ENCODE results near the gene COG5. TPM values are rescaled to one million over a fixed set of nuclear protein-coding genes. Genes with fewer than 3 reads are reported as not detected.

Gene COG5
- total and polyA plus RNA-seq, 9 of the 15 experiments (the other 6 are each of a cell fraction or from before 2014, with no cell fraction given) = 15.3 to 75.1 (median 56.4) TPM

GRCh38 chr7:107234436-107234835 lies 329.3 kb downstream of the COG5 start (continued):
- no peak for TF ChIP-seq FOXM1 (IDR thresholded peaks at IDR 0.05; ENCODE audit: low read depth)
- no peak for TF ChIP-seq FOXM1 (CRISPR knock-in tag; IDR thresholded peaks at IDR 0.05; ENCODE audit: low read depth)
- no peak for TF ChIP-seq MTA2 (IDR thresholded peaks at IDR 0.05; ENCODE audit: low read depth)

GRCh38 chr7:107233981-107234380 lies 329.7 kb downstream of the COG5 start:
- no peak overlapping the region for H3K27ac ChIP-seq (ENCODE audit: extremely low read depth, low read depth, low read length)
- H3K4me1 ChIP-seq (replicated peaks in 1 of 2; ENCODE audit: control insufficient read depth in 2 of 2, insufficient read depth in 2 of 2, low read length in 2 of 2) = no peaks in the 10 kb centered on the region; a peak in 2 of 5 replicates
- H3K9me3 ChIP-seq (replicated peaks; ENCODE audit: control insufficient read depth, insufficient read depth, low read depth, low read length) = no peaks in the 10 kb centered on the region
- ChIA-PET POLR2A (no interaction called here), CTCF (ENCODE audit: low intra/inter-chr PET ratio) (interaction anchor here (0.6 kb wide), 1 partner anchor 491 kb away, joined by 3 read pairs; no protein-coding TSS in a partner anchor)
- no peaks in the 10 kb centered on the region for H3K79me2 ChIP-seq (ENCODE audit: control insufficient read depth, insufficient read depth, low read length)
- no peak for FAIRE-seq
- intact Hi-C loops (cut with micrococcal nuclease) (no loop called here), in situ Hi-C loops (cut with MboI) (no loop called here)
- H3K9me1 ChIP-seq (ENCODE audit: control insufficient read depth, insufficient read depth, low read length) = no peaks in the 10 kb centered on the region
- no peaks in the 10 kb centered on the region for H4K20me1 ChIP-seq (replicated peaks; ENCODE audit: control insufficient read depth, insufficient read depth, low read length)
- H3K9ac ChIP-seq (ENCODE audit: insufficient read depth in 1 of 2, low read depth in 2 of 2, low read length in 2 of 2) = no peak overlapping the region
- no peak overlapping the region for H3K4me2 ChIP-seq (ENCODE audit: insufficient read depth, low read length)
- no peak overlapping the region for H3K4me3 ChIP-seq
- H2AFZ ChIP-seq (ENCODE audit: low read depth, low read length) = no peak overlapping the region
- WGBS (ENCODE audit: insufficient coverage, low coverage, missing lambda C conversion rate) = 92% methylated on average over 1 of the region's 1 CpG
- no TSS peak for BruUV-seq (replicated peaks)
- ATAC-seq = peak; percentile 18; the same call in 1 of the 3 replicates
- DNase-seq (ENCODE audit: extremely low read depth in 1 of 4, low spot score in 3 of 4) = no peak
- H3K27me3 ChIP-seq (ENCODE audit: control insufficient read depth in 2 of 2, insufficient read depth in 2 of 2, low read length in 2 of 2) = no peaks in the 10 kb centered on the region
- peaks cover 9% of the 10 kb centered on the region; the same call in 1 of the 3 replicates for H3K36me3 ChIP-seq (ENCODE audit: control insufficient read depth, insufficient read depth, low read length)
- TF ChIP-seq ZBTB34 (CRISPR knock-in tag; IDR thresholded peaks at IDR 0.05) = no peak
- no peak for TF ChIP-seq PHB2 (IDR thresholded peaks at IDR 0.05; ENCODE audit: low read depth)
- no peak for TF ChIP-seq MEF2A (IDR thresholded peaks at IDR 0.05; ENCODE audit: control insufficient read depth, low read depth, low read length)
- TF ChIP-seq RBBP5 (IDR thresholded peaks at IDR 0.05; ENCODE audit: borderline replicate concordance, insufficient read depth, low read length, poor library complexity, severe bottlenecking) = no peak
- TF ChIP-seq POLR3G (IDR thresholded peaks at IDR 0.05; ENCODE audit: extremely low read depth, insufficient read length, insufficient replicate concordance) = no peak
- TF ChIP-seq CHD7 (IDR thresholded peaks at IDR 0.05; ENCODE audit: low read depth, low read length) = no peak
